Measurements from ENCODE around the gene MPV17L2.

Gene MPV17L2

DNA sequence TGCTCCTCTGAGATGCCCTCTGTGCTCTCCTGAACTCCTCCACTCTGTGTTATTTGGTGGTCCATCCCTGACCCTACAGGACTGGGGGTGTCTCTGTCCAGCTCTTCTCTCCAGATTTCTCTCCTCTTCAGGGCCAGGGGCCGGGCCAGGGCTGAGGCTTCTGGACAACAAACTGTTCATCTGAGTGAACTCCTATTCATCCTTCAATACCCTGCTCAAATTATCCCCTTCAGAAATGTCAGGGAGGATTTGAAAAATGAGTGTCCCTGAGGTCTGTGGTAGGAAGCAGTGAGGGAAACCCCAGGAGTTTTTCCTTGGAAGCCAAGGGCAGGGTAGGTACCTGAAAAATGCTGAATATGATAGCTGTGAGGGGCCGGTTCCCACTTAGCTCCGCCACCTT is 25.6 kb downstream of the MPV17L2 start:
- no peak for DNase-seq (ENCODE audit: low spot score)

DNA sequence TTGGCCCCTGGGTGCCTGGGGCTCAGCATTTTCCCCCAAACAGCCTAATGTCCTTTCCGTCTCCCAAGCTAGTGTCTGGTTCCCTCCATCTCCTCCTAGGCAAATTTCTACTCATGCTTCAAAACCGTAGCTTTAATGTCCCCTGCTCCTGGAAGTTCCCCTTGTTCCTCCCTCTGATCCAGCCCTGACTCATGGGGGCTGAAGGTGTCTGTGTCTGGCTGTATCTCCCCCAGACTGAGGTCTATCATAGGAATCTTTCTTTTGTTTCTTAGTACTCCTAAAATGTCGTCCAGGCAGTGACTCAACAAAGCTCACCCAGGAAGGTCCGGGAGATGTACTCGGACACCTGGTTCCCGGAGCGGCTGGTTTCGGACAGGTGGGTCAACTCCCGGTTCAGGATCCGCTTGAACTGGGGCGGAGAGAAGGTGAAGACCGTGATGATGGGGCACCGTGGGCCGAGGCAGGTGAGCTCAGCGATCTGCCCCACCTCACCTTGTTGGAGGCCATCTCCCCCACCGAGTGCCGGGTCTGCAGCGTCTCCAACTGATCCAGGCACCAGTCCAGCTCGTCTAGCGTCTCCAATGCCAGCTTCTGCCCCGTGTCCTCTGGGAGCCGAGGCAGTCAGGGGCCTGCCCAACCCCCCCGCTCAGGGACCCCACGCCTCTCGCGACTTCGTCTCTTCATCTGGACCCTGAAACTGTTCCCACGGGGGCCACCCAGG is 27.1 kb downstream of the MPV17L2 start:
- DNase-seq (ENCODE audit: low spot score): no peak

DNA sequence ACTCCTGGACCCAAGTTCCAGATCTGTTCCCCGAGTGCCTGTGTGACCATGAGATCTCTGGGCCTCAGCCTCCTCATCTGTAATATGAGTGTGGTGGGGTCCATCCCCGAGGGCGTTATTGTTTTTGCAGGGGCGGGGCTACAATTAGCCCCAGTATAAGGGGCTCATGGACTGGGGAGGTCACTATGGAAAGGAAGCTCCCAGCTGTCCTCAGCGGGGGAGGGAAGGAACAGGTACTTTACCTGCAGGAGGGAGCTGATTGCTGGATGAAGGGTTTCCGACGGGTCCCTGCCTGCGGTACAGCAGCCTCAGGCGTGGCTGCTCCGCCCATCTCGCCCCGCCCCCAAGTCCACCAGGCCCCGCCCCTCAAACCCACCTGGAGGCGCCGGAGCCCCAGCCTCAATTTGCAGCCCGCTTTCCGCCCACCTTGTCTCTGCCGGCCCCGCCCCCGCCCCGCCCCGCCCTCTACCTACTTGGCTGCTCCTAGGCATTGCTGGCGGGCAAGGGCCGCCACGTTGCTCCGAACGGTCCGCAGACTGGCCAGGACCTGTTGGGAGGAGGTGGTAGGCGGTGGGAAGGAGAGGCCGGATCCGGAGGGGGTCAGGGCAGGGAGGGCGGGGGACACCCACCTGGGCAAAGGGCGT is 27.7 kb downstream of the MPV17L2 start:
- no peak for DNase-seq (ENCODE audit: low spot score)

DNA sequence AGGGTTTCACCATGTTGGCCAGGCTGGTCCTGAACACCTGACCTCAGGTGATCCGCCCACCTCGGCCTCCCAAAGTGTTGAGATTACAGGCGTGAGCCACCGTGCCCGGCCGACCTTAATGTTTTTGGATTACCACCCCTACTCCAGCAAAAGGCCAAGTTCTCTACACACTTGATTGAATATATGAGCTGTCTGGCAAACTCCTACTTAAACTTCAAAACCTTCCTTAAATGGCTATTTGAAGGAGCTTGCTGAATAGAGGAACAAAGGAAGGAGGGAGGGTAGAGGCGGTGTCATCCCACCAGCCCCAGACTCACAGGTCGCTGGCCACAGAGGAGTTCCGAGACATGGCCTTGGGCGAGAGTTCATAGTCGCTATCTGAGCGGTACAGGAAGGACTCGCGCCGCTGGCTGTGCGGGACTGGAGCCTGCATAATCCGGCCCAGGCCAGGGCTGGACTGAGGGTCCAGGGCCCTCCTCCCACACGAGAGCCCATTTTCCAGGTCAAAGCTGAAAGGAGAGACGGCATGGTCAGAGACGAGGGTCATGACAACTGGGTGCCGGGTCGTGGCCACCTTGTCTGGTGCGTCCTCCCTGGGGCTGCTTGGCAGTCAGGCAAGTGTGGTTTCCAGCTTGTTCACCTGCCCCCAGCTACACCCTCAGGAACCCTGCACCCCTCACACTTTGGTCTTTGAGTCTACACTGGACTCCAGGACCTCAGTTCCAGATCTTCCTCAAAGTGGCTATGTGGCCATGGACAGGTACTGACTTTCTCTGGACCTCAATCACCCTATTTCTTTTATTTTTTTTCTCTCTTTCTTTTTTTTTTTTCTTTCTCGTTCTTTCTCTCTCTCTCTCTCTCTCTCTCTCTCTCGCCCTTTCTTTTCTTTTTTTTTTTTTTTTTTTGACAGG is 29.1 kb downstream of the MPV17L2 start:
- no peak for DNase-seq (ENCODE audit: low spot score)

DNA sequence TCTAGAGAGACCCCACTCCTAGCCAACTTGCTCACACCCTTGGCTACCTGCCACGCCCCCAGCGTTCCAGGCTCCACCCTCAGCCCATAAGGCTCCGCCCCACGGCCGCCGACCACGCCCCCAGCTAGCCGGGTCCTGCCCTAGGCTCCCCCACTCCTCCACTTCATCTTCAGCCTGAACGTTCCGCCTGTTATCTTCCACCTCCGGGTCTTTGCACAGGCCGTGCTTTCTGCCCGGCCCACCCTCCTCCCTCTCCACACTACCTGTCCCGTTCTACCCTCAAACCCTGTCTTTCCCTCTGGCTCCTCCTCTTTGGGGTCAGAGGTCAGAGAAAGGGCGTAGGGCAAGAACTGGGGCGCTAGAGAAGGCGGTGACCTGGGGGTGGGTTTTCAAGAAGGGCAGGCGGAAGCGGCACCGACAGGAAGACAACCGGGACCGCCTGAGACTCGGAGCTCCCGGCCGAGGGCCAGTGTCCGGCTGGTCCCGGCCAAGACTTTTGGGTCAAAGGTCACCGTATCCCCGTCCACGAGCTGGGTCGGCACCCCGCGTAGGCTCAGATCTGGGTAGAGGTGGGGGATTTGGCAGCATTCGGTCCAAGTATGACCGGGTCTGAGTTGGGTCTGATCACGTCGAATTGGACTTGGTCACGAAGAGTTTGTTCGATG is 31.0 kb downstream of the MPV17L2 start:
- DNase-seq (ENCODE audit: low spot score): no peak

DNA sequence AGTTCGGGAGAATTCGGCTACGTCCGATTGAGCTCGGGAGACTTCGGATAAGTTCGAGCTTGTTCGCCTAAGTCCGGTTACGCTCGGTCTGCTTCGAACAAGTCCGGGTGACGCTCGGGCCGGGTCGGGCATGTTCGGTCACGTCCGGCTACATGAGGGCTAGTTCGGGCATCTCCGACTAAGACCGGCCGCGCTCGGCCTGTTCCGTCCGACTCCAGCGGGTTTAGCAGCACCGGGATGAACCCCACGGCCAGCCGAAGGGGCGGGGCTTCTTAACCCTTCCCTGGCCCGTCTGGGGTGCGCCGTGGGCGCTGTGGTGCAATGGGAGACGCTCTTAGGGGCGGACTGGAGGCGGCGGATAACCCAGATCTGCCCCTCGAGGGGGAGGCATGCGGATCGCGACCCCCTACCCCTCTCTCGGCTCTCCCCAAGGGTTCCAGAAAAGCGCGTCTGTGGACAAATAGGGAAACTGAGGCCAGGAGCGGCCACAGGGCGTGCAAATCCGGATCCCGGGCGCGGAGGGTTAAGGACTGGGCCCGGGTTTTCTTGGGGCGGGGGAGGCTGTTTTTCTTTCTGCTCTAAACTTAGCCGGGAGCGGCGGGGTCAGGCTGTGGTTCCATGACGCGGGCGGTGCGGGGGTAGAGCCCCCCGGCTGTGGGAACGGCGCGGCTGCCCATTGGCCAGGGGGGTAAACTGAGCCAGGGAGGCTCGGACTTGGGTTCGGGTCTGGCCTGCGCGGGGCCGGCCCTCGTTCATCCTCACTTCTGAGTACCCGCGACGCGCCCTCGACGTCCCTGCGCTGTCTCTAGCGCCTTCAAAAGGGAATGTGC is 31.7 kb downstream of the MPV17L2 start:
- DNase-seq (ENCODE audit: low spot score): peak; percentile 87

DNA sequence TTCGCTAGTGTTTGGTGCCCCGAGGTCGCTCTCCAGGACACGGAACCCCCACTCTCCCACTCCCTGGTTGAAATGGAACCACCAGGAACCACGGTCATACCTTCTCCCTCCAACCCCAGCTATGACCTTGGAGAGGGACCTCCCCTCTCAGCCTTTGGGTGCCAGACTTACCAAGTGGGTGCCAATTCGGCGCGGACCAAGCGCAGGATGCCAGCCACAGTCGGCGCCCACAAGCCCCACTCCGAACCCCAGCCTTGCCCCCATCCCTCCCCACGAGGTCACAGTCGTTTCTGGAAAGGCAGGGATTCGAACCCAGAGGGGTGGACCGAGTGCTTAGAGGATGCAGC is 32.3 kb downstream of the MPV17L2 start:
- DNase-seq (ENCODE audit: low spot score): no peak

DNA sequence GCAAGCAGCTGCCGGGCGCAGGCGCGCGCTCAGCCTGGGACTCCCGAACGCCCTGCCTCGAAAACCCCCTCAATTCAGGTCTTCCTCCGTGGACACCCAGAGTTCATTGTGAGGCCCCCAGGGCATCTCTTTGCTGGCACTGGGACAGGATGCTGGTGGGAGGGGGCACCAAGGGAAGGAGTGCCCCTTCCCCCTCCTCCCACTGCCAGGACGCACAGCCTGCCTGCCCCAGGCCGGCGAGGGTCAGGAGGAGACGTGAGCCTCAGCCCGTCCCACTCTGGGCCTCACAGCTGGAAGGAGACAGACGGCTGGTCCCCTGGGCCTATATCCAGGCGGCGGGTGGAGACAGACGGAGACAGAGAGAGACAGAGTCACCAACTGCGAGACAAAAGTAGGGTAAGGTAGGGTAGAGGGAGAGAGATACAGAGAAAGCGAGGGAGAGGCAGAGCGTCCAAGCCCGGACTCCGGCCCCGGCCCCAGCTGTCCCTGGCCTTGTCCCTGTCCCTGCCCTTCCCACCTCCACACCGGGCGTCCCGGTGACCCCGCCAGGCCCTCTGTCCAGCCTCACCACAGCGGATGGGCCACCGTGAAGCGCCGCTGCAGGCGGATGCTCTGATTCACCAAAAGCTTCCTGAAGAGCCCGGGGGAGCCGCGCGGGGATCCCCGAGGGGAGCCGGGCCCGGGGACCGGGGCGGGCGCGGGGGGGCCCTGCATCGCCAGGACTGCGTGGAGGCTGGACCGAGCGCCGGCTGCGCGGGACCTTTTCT is 32.9 kb downstream of the MPV17L2 start, which contains the start of gene PDE4C:
PDE4C (minus strand) TSS at position 737 of the 767 bp plus-strand sequence; CDS start at position 714, 23 bp downstream.
- no peak for DNase-seq (ENCODE audit: low spot score)

DNA sequence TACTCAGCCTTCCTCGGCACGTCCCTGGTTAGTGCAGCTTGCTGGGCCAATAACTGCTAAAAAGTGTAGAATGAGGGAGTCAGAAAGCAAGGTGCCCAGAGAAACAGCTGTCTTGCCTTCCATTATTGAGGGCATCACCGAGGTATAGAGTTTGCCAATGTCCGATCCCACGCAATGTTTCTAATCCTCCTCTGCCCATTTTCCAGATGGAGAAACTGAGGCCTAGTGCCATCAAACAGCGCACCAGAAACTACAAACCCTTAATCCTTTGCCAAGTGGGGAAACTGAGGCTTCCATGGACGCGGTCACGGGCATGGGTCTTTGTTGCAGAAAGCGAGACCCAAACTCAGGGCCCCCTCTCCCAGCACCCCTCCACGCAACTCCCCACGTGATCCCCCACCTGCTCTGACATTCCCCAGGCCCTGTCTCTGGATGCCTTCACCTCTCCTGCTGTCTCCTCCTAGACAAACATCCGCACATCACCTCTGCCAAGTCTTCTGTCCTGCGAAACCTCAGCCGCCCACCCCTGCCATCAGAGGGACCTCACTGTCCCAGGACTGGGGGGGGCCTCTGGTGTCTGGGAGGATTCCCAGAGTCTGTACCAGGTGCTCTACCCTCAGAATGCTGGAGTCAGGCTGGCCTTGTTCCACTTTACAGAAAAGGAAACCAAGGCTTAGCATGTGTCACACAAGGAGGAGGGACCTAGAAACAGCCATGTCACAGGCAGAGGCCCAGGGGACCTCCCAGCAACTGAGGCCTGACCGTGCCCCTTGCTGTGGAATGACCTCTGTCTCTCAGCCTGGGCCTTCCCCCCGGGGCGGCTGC is 34.1 kb downstream of the MPV17L2 start:
- DNase-seq (ENCODE audit: low spot score): no peak

DNA sequence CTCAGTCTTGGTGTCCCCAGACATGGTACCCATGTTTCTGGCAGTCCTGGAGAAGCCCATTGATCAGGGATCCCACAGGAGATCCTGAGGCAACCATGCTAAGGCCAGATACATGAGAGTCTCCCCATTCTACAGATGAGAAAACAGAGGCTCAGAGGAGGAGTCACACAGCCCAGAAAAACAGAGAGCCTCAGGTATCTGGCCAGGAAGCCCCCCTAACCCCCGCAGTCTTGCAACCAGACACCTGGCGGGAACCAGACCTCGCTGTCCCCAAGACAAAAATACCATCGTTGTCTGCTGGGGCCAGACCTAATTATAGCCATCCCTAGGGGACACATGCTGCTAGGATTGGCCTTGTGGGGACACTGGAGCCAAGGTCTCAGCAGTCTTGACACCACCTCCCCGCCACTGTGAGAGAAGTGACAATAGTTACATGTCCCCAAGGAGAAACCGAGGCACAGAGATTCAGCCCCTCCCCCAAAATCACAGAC is 34.8 kb downstream of the MPV17L2 start:
- no peak for DNase-seq (ENCODE audit: low spot score)

DNA sequence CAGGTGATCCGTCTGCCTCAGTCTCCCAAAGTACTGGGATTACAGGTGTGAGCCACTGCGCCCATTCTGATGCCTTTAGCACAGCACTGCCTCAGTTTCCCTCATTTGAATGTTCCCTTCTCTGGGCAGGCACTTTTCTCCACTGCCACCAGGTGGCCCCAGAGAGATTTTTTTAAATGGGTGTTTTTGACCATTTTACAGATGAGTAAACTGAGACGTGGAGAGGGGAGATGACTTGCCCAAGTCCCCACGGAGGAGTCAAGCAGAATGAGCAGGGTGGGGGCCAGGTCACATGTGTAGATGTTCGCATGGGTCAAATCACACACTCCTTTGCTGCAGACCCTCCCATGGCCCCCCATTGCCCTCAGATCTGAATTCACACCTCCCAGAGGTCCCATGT is 36.5 kb downstream of the MPV17L2 start:
- no peak for DNase-seq (ENCODE audit: low spot score)

DNA sequence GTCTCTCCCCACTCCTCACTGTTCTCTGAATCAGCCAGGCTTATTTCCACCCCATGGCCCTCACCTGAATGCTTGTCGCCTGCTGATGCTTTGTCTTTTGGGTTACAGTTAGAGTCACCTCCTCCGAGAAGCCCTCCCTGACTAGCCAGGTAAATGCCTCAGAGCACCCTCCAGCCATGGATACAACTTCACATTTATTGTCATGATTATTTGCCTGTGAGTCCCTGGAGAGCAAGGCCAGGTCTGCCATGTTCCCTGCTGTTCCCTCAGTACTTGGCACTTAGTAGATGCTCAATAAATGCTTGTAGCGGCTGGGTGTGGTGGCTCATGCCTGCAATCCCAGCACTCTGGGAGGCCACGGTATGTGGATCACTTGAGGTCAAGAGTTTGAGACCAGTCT is 36.9 kb downstream of the MPV17L2 start:
- DNase-seq (ENCODE audit: low spot score): no peak

DNA sequence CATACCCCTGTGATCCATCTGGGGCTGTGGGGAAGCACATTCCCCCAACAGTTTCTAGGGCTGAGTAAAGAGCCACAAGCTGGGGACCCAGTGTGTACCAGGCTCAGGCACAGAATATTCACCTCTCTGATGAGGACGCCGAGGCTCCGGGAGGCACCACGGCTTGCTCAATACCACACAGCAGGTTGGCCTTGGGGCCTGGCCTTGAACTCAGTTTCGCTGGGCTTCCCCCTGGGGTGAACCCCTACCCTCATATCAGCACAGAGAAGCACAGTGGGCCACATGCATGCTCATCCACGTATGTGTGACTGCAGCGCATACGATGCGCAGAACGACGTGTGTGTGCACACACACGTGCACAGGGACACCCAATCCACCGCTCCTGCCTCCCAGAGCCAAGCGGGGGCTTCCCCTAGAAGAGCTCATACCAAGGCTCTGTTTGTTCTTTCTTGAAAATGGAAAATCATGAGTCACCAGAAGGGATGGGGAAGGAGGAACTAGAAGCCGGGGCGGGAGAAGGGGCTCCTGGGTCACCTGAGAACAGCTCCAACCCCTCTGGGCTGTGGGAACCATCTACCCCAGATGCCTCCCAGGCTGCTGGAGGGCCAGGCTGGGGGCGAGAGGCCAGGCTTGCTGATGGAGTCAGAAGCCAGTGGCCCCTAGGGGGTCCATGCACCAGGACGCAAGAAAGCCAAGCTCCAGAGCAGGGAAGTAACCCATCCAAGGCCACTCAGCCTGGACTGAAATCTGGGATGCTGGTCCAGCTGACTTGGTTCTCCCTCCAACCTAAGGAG is 38.1 kb downstream of the MPV17L2 start:
- DNase-seq (ENCODE audit: low spot score): no peak

DNA sequence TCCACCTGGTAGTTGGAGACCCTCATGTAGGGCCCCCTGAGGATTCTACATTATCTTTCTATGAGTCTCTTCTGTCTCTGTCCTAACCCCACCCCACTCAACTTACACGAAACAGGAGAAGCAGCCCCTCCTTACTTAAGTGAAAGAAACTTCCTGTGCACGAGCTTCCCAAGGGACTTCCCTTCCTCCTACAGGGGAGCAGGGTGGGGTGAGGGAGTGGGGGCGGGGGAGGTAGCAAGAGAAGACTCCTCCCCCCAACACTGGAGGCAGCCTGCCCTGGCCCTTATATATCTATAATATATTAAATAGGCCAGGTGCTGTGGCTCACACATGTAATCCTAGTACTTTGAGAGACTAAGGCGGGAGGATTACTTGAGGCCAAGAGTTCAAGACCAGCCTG is 38.8 kb downstream of the MPV17L2 start:
- DNase-seq (ENCODE audit: low spot score): no peak

DNA sequence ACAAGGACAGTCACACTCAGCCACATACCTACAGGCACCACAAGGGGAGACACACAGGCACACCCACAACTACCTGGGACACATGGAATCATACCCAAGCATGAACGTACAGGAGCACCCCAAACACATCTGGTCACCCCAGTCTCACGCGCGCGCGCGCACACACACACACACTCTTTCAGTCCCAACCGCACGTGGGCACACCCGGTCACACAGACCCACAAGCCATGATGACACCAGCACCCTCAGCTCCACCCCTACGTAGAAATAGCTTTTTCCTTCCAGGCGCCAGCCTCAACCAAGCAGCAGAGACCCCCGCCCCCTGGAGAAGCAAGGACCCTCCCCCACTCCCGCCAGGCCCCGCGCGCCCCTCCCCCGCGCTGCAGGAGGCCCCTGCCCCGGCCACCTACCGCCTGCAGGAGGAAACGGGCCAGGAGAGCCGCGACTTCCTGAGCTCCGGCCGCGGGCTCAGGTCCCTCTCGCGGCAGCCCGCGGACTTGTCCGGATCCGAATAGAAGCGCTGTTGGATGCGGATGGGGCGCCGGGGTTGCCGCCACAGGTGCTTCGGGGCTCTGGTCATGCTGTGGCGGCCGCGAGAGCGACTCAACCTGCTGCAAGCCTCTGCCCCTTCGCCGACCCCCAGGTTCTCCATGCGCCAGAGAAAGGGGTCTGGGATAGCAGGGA is 39.7 kb downstream of the MPV17L2 start:
- no peak for DNase-seq (ENCODE audit: low spot score)

DNA sequence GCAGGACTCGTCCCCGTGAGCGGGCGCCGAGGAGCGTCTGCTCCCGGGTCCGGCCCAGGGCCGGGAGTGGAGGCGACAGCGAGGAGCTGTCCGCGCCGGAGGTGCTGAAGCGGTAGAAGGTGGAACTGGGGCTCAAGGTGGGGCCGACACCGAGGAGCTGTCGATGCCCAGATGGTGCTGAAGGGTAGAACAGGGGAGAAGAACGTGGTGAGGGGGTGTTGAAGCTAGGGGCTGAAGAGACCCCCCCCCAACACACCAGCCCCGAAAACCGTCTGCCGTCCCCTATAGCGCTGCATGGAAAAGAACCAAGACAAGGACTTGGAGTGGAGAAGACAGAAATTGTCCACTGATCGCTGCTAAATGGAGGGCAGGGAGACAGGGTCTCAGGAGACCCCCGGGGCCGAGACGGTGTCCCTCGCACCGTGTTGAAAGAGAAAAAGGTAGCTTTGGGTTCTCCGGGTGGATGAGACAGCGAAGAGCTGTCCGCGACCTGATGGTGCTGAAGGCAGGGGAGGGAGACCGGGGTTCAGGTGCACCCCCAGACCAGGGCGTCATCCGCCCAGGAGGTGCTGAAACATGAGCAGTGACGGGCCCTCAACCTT is 40.3 kb downstream of the MPV17L2 start:
- peak; percentile 21 for DNase-seq (ENCODE audit: low spot score)

DNA sequence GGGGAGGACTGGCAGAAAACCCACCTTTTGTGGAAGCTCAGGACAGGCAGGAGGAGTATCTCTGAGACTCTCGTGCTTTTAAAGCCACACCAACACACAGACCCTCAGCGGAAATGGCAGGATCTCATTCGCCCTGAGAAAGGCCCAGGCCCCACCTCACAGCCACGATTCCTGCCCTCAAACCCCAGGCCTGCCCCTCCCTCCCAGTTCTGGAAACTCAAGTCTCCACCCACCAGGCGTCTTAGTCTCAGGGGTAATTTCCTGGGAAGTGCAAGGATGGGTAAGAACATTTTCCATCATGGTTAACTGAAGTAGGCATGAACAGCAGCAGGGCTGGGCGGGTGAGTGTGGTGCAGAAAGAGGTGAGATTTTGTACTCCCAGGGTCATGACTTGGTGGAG is 41.2 kb downstream of the MPV17L2 start:
- DNase-seq (ENCODE audit: low spot score): no peak

DNA sequence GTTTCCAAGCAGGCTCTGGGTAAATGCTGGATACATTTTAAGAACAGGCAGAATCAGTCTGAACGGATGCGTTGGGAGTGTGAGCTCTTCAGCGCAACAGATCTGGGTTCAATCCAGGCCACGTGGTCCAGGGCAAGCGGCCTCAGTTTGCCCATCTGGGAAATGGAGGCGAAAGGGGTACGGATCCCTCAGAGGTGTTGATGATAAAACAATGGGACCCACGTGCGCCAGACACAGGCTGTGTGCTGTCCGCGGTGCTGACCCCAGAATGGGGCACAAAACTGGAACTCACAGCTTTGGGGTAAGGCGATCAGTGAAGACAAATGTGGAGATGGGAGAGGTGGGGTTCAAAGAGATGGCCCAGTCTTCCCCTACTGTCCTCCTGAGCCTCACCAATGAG is 46.3 kb downstream of the MPV17L2 start:
- DNase-seq (ENCODE audit: low spot score): no peak

Measured in CD4-positive, alpha-beta T cell treated with Interleukin-15 for 4 hours (primary cell).